GM12878 (cell line): ENCODE data around the gene CD8B. TPM values are rescaled to one million over a fixed set of nuclear protein-coding genes. Genes with fewer than 3 reads are reported as not detected.

Experiments used
- ATAC-seq: fragments of 200-7000 bp; cut with Tn5 transposase; 3 replicates; pipeline ENCODE4 v1.9.1; 2020; ENCODE audit warnings: mild to moderate bottlenecking, moderate library complexity
- BruUV-seq: library from RNA; stranded (reverse); fragments of 400-500 nt; replicated peaks from 2 replicates; lab custom pipeline; 2021; lab: Mats Ljungman, UMichigan
- CTCF ChIA-PET: fragments of 300-600 bp; sonication (Branson Sonifier 250); formaldehyde crosslinking; extraction: SDS; loops from one replicate; lab custom pipeline; 2021; ENCODE audit warnings: inconsistent platforms; lab: Yijun Ruan, JAX
- POLR2A ChIA-PET: fragments of 350-600 bp; formaldehyde crosslinking; extraction: SDS; loops from one replicate; lab custom pipeline; 2021; ENCODE audit warnings: inconsistent platforms; lab: Charles Lee
- RAD21 ChIA-PET: fragments of 300-600 bp; sonication (Branson Sonifier 250); formaldehyde crosslinking; loops from one replicate; lab custom pipeline; 2023; ENCODE audit warnings: antibody characterized with exemption; ENCODE audit not compliant: unreplicated experiment; lab: Charles Lee
- SMC1A ChIA-PET: fragments of 300-600 bp; sonication (Branson Sonifier 250); formaldehyde crosslinking; loops from one replicate; lab custom pipeline; 2023; ENCODE audit not compliant: unreplicated experiment, uncharacterized antibody; lab: Charles Lee
- DNase-seq: peaks from one replicate; pipeline ENCODE4 v3.0.0-alpha.2; 2011; ENCODE audit warnings: low read depth, low spot score
- FAIRE-seq: peaks from 3 replicates; lab custom pipeline; 2011; peaks lifted over from hg19 to GRCh38; lab: Jason Lieb, UNC
- H2AFZ ChIP-seq: 2 replicates; pipeline ENCODE4 v1.6.0; 2011; ENCODE audit warnings: low read depth, low read length, control low read depth; ENCODE audit not compliant: control insufficient read depth
- H3K27ac ChIP-seq: 2 replicates; pipeline ENCODE4 v1.5.1; 2011; ENCODE audit warnings: control low read depth; ENCODE audit not compliant: control insufficient read depth, insufficient read depth
- H3K27me3 ChIP-seq, 2 experiments: replicated peaks in 1 of 2; 2 replicates each; pipeline versions ENCODE4 v1.6.0 to v1.6.1; 2011; ENCODE audit warnings: low read length in 1 of 2; ENCODE audit not compliant: control insufficient read depth in 2 of 2, insufficient read depth in 2 of 2
- H3K36me3 ChIP-seq, 2 experiments: 2 replicates each; pipeline ENCODE4 v1.5.1; 2011; ENCODE audit warnings: low read length in 1 of 2; ENCODE audit not compliant: control insufficient read depth in 2 of 2, insufficient read depth in 2 of 2
- H3K4me1 ChIP-seq: 2 replicates; pipeline ENCODE4 v1.6.1; 2011; ENCODE audit warnings: mild to moderate bottlenecking, low read length, moderate library complexity, mixed read lengths; ENCODE audit not compliant: control insufficient read depth, insufficient read depth
- H3K4me2 ChIP-seq: 2 replicates; pipeline ENCODE4 v1.6.0; 2011; ENCODE audit warnings: control low read depth; ENCODE audit not compliant: control insufficient read depth, insufficient read depth
- H3K4me3 ChIP-seq: fragments of 200-600 bp; sonication (generic); 2 replicates; pipeline ENCODE4 v1.5.1; 2016
- H3K79me2 ChIP-seq: 2 replicates; pipeline ENCODE4 v1.6.0; 2011; ENCODE audit warnings: low read length; ENCODE audit not compliant: control insufficient read depth, insufficient read depth
- H3K9ac ChIP-seq: 2 replicates; pipeline ENCODE4 v1.8.0; 2011; ENCODE audit warnings: low read length, control low read depth, mixed read lengths; ENCODE audit not compliant: control insufficient read depth, insufficient read depth
- H3K9me3 ChIP-seq: replicated peaks from 3 replicates; pipeline ENCODE4 v1.5.1; 2011; ENCODE audit warnings: mild to moderate bottlenecking, low read length; ENCODE audit not compliant: control insufficient read depth, insufficient read depth
- H4K20me1 ChIP-seq: 2 replicates; pipeline ENCODE4 v1.6.0; 2011; ENCODE audit not compliant: control insufficient read depth, insufficient read depth
- BMI1 ChIP-seq: fragments of 450-650 bp; IDR thresholded peaks from 2 replicates; pipeline ENCODE4 v1.6.1; 2016; ENCODE audit warnings: mild to moderate bottlenecking, moderate library complexity, borderline replicate concordance
- FOXK2 ChIP-seq: fragments of 450-650 bp; IDR thresholded peaks from 2 replicates; pipeline ENCODE4 v1.6.1; 2017; ENCODE audit warnings: mild to moderate bottlenecking, moderate library complexity
- GABPA ChIP-seq: IDR thresholded peaks from 2 replicates; pipeline ENCODE4 v1.6.1; 2014; ENCODE audit warnings: antibody characterized with exemption, low read depth, mild to moderate bottlenecking, inconsistent platforms
- HDGF ChIP-seq: fragments of 450-650 bp; IDR thresholded peaks from 2 replicates; pipeline ENCODE4 v1.6.1; 2016; ENCODE audit warnings: antibody characterized with exemption
- MAX ChIP-seq: IDR thresholded peaks from 2 replicates; pipeline ENCODE4 v1.6.1; 2012; ENCODE audit warnings: low read depth, low read length, improper control_type of control experiment
- MYC ChIP-seq: IDR thresholded peaks from 2 replicates; pipeline ENCODE4 v1.6.1; 2011; ENCODE audit warnings: mild to moderate bottlenecking, low read length, moderate library complexity, inconsistent platforms; ENCODE audit not compliant: insufficient read depth, insufficient replicate concordance, insufficient read length, severe bottlenecking
- PML ChIP-seq: IDR thresholded peaks from 2 replicates; pipeline ENCODE4 v1.6.1; 2012; ENCODE audit warnings: low read length, inconsistent platforms
- RAD51 ChIP-seq: fragments of 450-650 bp; IDR thresholded peaks from 2 replicates; pipeline ENCODE4 v1.6.1; 2016; ENCODE audit warnings: moderate library complexity, mild to moderate bottlenecking, inconsistent platforms
- RBBP5 ChIP-seq: fragments of 200-600 bp; sonication (generic); conservative IDR thresholded peaks from 2 replicates; pipeline ENCODE4 v1.6.1; 2016
- SREBF1 ChIP-seq: IDR thresholded peaks from 2 replicates; pipeline ENCODE4 v1.6.1; 2012; ENCODE audit warnings: mild to moderate bottlenecking, low read length
- TCF7 ChIP-seq: IDR thresholded peaks from 2 replicates; pipeline ENCODE4 v1.6.1; 2014; ENCODE audit warnings: antibody characterized with exemption, borderline replicate concordance
- ZSCAN29 ChIP-seq: fragments of 450-650 bp; IDR thresholded peaks from 2 replicates; pipeline ENCODE4 v1.6.1; 2017; ENCODE audit warnings: mild to moderate bottlenecking, moderate library complexity
- ZZZ3 ChIP-seq: IDR thresholded peaks from 2 replicates; pipeline ENCODE4 v1.6.1; 2011; ENCODE audit warnings: low read depth; ENCODE audit not compliant: control insufficient read depth, insufficient read length
- WGBS: methylation state at CpG from one replicate; pipeline ENCODE4 v1.1.6; 2016; ENCODE audit warnings: low lambda C conversion rate; ENCODE audit not compliant: insufficient replicate concordance, insufficient coverage; ENCODE audit errors: missing lambda C conversion rate; 5-methylcytosine and 5-hydroxymethylcytosine counted together
- in situ Hi-C: fragments of 300-500 bp; cut with MboI; formaldehyde crosslinking; loops from 9 replicates; pipeline ENCODE4 v1.14.3; 2018; ENCODE audit warnings: mixed read lengths
- intact Hi-C: fragments of 100-400 bp; cut with micrococcal nuclease; formaldehyde crosslinking; loops from one replicate; pipeline ENCODE4 v1.14.2; 2022; ENCODE audit not compliant: unreplicated experiment
- polyA plus RNA-seq, 11 experiments: library from polyadenylated mRNA; depleted of rRNA in 4 of 11; unstranded in 6 of 11; stranded (reverse) in 5 of 11; fragments of >200 nt; fragmentation: Nextera tagmentation in 4 of 11; fragmentation: Illumina TruSeq in 1 of 11; extraction: Ambion mirVana in 4 of 11; extraction: Trizol in 1 of 11; gene quantifications; 1 replicate in 1 of 11; 2 replicates in 10 of 11; pipeline versions ENCODE4 v1.2.1 to v1.2.3, GENCODE V29; 2011 to 2016; ENCODE audit warnings: inconsistent platforms in 2 of 11, missing spikeins in 2 of 11, low read depth in 1 of 11
- total RNA-seq, 4 experiments: library from RNA; depleted of rRNA in 3 of 4; stranded (reverse); fragments of >200 nt in 3 of 4; fragmentation: Illumina TruSeq in 1 of 4; extraction: Trizol in 1 of 4; gene quantifications; 2 replicates each; pipeline versions ENCODE4 v1.2.1 to v1.2.3, GENCODE V29; 2013 to 2021
- TF ChIP-seq, protein P1 (sequence below): fragments of 450-650 bp; IDR thresholded peaks from 2 replicates; pipeline ENCODE4 v1.6.1; 2018; ENCODE audit warnings: borderline replicate concordance, mild to moderate bottlenecking; ENCODE audit not compliant: partially characterized antibody
- TF ChIP-seq, protein P2 (sequence below): fragments of 450-650 bp; IDR thresholded peaks from 2 replicates; pipeline ENCODE4 v1.6.1; 2018; ENCODE audit warnings: mild to moderate bottlenecking, low read depth, moderate library complexity; ENCODE audit not compliant: partially characterized antibody
- TF ChIP-seq, protein P3 (sequence below): fragments of 450-650 bp; IDR thresholded peaks from 2 replicates; pipeline ENCODE4 v1.6.1; 2017; ENCODE audit warnings: mild to moderate bottlenecking

The CD8B gene
- total and polyA plus RNA-seq, 10 of the 15 experiments (the other 5 are each of a cell fraction or from before 2014, with no cell fraction given), result 0.21 TPM; not detected in 9

DNA sequence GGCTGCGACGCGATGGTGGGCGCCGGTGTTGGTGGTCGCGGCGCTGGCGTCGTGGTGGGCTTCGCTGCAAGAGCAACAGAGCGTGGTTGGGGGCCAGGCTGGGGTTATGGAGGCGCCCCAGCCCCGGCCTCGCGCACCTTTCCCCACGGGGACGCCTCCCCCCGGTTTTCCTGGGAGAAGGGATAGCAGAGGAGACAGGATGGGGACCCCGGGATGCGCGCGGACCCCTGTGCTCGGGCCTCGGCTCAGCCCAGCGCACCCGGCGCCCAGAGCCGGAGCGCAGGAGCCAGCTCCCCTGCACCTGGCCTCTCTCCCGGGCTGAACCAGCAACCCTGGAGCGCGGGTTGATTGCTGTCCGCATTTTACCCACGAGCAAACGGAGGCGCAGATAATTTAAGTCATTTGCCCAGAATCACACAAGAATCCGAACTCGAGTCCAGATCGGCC lies 72.0 kb downstream of the CD8B start (continued):
- TF ChIP-seq, protein P1, sequence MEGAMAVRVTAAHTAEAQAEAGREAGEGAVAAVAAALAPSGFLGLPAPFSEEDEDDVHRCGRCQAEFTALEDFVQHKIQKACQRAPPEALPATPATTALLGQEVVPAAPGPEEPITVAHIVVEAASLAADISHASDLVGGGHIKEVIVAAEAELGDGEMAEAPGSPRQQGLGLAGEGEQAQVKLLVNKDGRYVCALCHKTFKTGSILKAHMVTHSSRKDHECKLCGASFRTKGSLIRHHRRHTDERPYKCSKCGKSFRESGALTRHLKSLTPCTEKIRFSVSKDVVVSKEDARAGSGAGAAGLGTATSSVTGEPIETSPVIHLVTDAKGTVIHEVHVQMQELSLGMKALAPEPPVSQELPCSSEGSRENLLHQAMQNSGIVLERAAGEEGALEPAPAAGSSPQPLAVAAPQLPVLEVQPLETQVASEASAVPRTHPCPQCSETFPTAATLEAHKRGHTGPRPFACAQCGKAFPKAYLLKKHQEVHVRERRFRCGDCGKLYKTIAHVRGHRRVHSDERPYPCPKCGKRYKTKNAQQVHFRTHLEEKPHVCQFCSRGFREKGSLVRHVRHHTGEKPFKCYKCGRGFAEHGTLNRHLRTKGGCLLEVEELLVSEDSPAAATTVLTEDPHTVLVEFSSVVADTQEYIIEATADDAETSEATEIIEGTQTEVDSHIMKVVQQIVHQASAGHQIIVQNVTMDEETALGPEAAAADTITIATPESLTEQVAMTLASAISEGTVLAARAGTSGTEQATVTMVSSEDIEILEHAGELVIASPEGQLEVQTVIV, result no peak
- no peak for TF ChIP-seq ZZZ3
- no peak for TF ChIP-seq FOXK2
- TF ChIP-seq BMI1, result no peak

GRCh38 chr2:86788881-86789686 lies 72.6 kb downstream of the CD8B start:
- DNase-seq, result no peak
- 64% methylated on average over 61 of the region's 64 CpGs for WGBS
- Histone ChIP-seq H3K36me3 (no peaks in the 10 kb centered on the region), H3K4me3 (no peak overlapping the region), H3K27ac (no peak overlapping the region), H4K20me1 (no peaks in the 10 kb centered on the region), H3K27me3 (peaks cover 9 to 21% of the 10 kb centered on the region in 2 experiments), H3K9ac (no peak overlapping the region), H3K4me1 (peaks cover 4% of the 10 kb centered on the region; the same call in 1 of the 2 replicates), H2AFZ (no peak overlapping the region), H3K9me3 (no peaks in the 10 kb centered on the region; the same call in 2 of the 3 replicates), H3K4me2 (no peak overlapping the region), H3K79me2 (no peaks in the 10 kb centered on the region)
- ChIA-PET POLR2A (no interaction called here), RAD21 (no interaction called here), SMC1A (no interaction called here), CTCF (no interaction called here)
- no TSS peak for BruUV-seq
- no peak for FAIRE-seq
- in situ Hi-C loops (no loop called here), intact Hi-C loops (no loop called here)
- ATAC-seq, result no peak
- TF ChIP-seq GABPA (no peak), RBBP5 (no peak), TCF7 (no peak), HDGF (no peak), MYC (no peak), RAD51 (no peak), PML (no peak), ZSCAN29 (no peak), SREBF1 (no peak), MAX (no peak)
- TF ChIP-seq, protein P2, sequence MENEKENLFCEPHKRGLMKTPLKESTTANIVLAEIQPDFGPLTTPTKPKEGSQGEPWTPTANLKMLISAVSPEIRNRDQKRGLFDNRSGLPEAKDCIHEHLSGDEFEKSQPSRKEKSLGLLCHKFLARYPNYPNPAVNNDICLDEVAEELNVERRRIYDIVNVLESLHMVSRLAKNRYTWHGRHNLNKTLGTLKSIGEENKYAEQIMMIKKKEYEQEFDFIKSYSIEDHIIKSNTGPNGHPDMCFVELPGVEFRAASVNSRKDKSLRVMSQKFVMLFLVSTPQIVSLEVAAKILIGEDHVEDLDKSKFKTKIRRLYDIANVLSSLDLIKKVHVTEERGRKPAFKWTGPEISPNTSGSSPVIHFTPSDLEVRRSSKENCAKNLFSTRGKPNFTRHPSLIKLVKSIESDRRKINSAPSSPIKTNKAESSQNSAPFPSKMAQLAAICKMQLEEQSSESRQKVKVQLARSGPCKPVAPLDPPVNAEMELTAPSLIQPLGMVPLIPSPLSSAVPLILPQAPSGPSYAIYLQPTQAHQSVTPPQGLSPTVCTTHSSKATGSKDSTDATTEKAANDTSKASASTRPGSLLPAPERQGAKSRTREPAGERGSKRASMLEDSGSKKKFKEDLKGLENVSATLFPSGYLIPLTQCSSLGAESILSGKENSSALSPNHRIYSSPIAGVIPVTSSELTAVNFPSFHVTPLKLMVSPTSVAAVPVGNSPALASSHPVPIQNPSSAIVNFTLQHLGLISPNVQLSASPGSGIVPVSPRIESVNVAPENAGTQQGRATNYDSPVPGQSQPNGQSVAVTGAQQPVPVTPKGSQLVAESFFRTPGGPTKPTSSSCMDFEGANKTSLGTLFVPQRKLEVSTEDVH, result no peak
- TF ChIP-seq, protein P3, sequence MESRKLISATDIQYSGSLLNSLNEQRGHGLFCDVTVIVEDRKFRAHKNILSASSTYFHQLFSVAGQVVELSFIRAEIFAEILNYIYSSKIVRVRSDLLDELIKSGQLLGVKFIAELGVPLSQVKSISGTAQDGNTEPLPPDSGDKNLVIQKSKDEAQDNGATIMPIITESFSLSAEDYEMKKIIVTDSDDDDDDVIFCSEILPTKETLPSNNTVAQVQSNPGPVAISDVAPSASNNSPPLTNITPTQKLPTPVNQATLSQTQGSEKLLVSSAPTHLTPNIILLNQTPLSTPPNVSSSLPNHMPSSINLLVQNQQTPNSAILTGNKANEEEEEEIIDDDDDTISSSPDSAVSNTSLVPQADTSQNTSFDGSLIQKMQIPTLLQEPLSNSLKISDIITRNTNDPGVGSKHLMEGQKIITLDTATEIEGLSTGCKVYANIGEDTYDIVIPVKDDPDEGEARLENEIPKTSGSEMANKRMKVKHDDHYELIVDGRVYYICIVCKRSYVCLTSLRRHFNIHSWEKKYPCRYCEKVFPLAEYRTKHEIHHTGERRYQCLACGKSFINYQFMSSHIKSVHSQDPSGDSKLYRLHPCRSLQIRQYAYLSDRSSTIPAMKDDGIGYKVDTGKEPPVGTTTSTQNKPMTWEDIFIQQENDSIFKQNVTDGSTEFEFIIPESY, result no peak
